NB4 (cell line): ENCODE measurements around the gene MNAT1.

Experiments
- POLR2A ChIP-seq: IDR thresholded peaks from 2 replicates; pipeline ENCODE4 v1.6.1; 2011; ENCODE audit warnings: mild to moderate bottlenecking; ENCODE audit not compliant: insufficient read length; ENCODE audit errors: extremely low read depth
- TF ChIP-seq, protein P1 (sequence below): IDR thresholded peaks from one replicate; pipeline ENCODE4 v1.5.1; 2012; ENCODE audit warnings: low read depth, low read length

- TF ChIP-seq, protein P1, sequence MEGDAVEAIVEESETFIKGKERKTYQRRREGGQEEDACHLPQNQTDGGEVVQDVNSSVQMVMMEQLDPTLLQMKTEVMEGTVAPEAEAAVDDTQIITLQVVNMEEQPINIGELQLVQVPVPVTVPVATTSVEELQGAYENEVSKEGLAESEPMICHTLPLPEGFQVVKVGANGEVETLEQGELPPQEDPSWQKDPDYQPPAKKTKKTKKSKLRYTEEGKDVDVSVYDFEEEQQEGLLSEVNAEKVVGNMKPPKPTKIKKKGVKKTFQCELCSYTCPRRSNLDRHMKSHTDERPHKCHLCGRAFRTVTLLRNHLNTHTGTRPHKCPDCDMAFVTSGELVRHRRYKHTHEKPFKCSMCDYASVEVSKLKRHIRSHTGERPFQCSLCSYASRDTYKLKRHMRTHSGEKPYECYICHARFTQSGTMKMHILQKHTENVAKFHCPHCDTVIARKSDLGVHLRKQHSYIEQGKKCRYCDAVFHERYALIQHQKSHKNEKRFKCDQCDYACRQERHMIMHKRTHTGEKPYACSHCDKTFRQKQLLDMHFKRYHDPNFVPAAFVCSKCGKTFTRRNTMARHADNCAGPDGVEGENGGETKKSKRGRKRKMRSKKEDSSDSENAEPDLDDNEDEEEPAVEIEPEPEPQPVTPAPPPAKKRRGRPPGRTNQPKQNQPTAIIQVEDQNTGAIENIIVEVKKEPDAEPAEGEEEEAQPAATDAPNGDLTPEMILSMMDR = no peak
- TF ChIP-seq POLR2A = no peak
Observed at GRCh38 chr14:60732840-60733483, 1.6 kb upstream of the MNAT1 start.
